ENCODE measurements around the gene ZIC4.

Gene ZIC4

DNA sequence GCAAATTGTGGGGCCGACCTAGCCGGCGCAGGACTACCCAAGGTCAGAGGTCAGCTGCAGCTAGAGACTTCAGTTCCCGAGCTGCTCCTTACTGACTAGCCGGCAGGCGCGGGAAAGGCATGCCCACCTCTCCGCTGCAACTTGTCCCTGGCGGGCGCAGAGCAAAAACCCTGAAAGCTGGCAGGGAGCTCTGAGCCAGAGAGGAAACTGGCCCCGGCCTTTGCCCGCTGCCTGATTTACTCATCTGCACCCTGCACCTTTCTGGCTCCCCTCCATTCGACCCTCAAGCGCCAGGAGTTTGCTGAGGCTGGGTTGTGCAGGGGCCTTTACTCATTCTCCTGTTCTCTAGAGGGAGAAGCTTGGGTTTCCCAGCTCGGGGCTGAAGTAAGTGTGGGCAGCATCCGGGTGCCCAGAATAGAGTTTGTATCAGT lies 1.5 kb downstream of the ZIC4 start:
- no peak for DNase-seq (ENCODE audit: low spot score)

DNA sequence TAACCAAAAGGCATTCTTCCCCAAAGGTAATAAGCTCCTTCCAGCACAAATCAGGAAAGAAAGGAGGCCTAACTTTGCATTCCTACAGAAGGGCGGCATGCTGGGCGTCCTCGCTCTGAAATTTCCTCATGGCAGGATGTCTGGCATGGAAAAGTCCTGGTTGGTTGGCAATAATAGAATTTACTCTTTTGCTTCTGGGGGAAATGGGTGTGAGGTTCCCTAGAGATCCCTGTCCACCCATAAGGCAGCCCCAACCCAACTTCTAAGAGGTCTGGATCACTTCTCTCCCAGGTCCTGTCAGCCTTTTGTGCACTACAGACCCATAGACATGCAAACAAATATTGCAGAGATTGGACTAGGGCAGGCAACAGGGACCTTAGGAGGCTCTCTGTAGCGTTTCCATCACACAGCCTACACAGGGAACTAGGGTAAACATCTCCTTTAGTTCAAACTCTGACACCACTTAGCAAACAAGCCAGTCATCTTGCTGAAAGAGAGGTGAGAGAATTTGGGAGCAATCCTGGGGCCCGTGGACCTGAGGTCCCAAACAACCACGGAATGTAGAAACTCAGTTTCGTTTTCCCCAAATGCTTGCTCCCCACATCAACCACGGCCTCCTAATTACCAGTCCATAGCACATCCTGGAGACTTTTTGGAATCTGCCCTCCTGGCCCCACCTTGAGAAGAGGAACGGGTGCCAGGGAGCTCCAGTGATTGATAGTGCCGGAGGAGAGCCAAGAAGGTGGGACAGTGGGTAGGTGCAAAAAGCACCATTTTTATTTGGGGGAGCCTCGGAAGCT lies 2.1 kb downstream of the ZIC4 start:
- DNase-seq (ENCODE audit: low spot score), result no peak

DNA sequence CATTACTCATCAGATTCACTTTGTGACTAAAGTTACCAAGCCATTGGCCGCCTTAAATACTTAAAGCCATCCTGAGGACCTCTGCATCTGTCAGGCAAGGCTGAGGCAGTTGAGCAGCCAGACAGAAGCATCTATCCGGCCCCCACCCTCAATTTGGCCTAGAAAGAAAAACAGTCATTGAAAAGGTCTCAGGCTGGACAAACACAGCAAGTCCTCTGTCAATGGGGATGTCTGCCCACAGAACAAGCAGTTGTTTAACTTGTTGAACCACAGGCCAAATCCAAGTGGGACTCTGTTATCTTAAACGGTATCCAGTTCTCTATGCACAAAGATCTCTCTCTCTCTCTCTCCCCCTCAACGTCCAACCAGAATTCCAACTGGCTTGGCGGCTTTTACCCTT lies 2.8 kb downstream of the ZIC4 start:
- no peak for DNase-seq (ENCODE audit: low spot score)

DNA sequence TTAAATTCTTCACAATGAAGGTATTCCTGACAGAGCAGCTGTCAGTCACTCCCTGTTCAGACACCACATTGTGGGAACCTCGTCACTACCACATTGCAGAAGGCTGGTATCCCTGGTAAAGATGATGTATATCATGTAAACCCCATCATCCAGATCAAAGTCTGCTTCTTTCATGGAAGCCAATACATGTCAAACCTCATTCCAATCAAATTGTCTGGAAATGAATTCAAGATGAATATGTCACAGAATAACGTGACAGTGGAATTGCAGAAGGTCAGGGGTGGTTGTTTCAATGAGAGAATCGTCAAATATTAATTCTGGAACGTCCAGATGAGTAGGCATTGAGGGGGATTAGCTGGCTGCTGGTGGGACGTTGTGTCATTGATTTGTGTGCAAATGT lies 4.2 kb downstream of the ZIC4 start:
- no peak for DNase-seq (ENCODE audit: low spot score)

DNA sequence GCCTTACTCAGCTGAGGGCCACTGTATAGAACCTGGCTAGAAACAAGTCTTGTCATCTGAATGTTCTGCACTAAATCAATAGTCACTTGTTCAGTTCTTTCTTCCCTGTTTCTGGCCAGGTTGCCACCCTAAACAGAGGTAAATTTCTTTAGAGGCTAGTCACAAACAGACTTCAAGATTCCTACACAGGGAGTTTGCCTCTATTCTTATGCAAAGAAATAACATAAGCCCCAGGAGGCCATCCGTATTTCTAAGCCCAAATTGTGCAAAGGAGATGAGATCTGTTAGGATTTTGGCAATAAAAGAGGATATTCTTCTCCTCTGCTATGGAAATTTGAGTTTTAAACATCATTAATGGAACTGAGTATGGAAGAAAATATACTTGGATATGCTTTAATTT lies 4.9 kb downstream of the ZIC4 start:
- DNase-seq (ENCODE audit: low spot score), result no peak

DNA sequence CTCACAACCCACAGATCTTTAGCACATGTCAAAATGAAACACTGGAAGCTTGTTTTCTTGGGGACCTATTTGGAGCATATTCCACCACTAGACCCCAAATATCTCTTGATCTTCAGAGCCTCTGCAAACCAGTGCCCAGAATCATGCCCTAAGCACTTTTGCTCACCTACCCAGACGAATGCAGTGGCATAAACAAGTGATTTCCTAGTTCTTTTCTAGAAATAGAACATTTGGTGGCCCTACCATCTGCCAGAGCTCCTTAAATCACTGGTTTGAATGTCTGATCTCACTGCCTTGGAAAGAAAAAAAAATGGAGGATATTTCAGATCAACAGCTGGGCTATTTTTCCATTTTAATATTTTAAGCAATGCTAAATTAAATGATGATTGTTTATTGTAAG lies 5.3 kb downstream of the ZIC4 start:
- DNase-seq (ENCODE audit: low spot score), result no peak

DNA sequence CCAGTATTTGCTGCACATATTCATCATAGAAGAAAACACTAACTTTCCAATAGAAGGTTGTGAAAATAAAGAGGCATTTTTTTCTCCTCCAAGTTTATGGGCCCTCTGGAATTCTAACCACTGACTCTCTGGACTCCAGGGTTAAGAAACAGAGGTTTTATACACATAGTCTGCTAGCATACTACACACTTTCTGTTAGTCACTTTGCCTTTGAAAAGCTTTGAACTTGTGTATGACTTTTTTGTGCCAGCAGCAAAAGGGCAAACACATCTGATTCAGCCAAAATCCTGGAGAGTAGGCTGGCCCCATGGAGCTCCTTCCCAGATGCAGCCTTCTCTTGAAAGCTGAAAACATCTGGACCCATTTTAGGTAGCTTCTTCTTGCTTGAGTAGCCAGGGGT lies 6.2 kb downstream of the ZIC4 start:
- DNase-seq (ENCODE audit: low spot score), result no peak

DNA sequence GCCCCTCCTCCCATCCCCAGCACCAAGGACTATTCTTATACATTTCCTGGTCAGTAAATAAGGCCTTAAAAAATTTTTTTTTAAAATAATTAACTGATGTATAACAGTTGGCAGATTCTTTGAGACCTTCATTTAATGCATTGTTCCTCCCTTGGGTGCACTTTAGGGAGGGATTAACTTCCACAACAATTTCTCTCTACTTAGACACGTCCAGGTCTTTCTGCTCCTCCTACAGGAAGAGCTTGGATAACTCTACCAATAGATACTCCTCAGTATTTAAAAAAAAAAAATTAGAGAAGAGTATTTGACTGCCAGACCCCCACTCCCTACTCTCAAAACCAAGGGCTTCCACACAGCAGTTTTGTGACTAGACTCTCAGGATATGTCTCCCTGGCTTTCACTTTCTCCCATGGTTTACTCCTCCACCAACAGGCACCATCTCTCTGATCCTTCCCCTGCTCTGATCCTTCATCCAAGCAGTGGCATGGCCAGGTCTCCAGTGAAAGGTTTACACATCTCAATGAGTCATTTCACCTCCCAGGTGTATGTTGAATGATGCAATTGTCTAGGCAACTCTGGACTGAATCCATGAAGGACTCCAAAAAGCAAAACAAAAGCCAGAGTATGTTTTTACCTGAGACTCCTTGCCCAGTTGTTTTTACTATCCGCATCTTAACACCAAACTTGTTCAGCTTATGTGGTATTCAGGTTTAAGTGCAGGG lies 7.4 kb downstream of the ZIC4 start:
- DNase-seq (ENCODE audit: low spot score), result peak; percentile 46

DNA sequence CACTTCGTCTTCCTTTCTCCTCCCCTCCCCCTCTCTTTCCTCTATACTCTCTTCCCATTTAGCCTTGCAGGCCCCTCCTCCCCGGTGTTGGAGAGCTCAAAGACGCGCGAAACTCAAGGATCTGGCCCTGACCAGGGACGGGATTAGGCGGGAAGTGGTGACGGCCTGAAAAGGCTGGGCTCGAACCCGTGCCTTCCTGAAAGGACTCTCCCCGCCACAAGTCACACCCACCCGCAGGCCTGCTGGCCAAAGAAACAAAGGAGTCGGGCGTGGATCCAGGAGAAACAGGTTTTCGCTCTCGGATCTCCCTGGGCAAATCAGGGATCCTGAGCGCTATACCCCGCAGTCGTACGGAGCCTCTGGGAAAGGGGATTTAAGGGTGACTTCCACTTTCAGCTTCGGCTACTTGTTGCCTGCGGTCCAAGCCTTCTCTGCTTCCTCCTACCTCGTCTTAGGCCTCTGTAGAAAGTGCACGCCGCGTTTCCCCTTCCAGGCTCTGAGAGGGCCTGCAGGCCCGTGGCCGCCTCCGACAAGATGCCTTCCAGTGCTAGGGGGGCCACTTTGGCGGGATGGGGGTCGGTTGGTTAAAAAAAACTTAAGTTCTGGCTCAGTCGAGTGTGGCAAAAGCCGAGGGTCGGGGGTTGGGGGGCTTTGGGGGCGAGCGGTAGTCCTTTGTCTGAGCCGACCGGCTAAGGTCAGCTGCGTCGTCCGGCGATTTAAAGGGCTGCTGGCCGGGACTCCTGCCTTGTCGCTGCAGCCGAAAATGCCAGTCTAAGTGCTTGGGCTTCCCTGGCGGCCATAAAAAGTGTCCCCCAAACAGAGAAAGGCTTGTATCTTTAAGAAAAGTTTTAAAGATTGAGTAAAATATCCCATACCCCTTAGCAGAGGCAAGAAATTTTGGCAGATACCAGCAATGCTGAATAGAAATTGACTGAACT lies 8.2 kb downstream of the ZIC4 start:
- no peak for DNase-seq (ENCODE audit: low spot score)

DNA sequence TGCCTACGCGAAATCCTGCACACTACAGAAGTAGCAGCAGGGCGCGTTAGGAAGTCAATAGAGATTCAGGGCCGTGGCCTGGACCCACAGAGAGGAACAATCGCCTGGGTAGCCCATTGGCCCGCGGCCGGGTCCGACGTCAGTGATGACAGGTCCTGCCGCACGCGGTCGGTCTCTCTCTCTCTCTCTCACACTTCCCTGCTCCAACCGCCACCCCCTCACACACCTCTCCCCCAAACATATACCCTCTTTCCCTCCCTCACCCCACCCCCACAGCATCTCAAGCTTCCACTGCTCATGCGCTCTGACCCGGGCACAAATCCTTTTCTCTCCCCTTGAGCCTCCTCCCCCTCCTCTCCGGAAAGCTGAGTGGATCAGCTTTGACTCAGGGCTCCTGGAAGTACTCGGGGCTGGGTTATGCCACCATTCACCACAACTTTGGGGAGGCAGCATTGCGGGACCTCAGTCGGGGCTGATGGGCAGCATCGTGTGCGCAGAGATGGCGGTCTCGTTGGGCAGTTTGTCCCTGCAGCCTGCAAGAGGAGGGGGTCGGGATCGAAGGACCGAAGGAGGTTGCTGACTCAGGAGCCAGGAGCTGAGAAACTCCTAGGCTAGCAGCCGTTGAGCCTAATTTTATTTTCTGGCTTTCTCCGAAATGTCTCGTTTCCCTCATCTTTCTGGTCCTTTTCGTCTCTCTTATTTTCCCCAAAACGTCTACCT lies 9.0 kb downstream of the ZIC4 start:
- DNase-seq (ENCODE audit: low spot score), result no peak

DNA sequence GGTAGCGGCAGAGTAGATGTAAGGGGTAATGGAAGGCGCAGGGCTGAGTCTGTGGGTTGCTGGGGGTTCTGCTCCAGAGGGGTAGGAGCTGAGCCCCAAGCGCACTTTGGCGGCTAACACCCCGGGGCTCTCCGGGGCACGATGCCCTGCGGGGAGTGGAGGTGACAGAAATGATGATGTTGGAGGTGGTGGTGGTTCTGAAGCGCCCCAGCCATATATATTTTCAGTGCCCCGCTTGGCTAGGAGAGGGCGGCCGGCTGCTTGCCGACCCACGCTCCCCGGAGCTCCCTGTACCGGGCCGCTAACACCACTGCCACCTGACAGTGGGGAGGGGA lies 9.7 kb downstream of the ZIC4 start:
- DNase-seq (ENCODE audit: low spot score), result no peak

DNA sequence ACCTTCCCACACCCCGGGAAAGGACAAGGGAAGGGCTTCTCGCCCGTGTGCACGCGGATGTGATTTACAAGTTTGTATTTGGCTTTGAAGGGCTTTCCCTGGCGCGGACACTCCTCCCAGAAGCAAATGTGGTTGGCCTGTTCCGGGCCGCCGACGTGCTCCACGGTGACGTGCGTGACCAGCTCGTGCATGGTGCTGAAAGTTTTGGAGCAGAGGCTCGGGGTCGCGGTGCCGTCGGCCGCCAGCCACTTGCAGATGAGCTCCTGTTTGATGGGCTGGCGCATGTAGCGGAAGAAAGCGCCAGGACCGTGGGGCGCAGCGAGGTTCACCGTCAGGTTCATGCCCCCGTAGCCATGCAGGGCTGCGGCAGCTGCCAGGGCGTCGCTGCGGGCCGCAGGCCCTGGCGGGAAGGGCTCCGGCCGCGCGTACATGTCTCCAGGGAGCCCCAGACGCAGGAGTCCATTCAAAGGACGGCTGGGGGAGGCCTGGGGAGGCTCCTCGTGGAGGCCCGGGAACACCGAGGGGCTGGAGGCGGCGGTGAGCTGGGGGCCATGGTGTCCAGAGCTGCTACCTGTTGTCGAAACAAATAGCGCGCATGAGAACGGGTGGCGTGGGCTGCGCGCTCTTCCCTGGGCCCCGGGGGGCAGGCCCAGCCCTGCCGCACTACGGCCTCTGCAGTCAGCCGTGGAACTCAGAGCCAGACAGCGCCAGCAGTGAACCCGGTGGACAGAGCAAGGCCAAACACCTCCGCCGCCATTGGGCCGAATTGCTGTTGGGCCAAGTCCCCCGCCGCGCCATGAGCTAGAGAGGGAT lies 10.2 kb downstream of the ZIC4 start:
- no peak for DNase-seq (ENCODE audit: low spot score)

DNA sequence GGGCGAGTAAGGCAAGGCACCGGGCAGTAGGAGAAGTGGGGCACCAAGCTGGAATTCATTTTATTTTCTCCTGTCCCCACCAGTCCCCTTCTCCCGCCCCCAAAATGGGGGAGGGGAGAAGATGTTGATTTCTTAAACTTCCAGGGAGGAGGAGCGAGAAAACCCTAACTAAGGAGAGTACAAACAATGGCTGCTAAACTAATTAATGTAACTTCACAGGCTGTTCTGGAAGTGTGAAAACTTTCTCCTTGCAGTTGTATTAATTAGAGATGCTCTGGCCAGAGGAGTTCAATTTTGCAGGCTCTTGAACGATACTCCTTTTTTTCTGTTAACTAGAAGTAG lies 11.5 kb downstream of the ZIC4 start:
- DNase-seq (ENCODE audit: low spot score), result no peak

DNA sequence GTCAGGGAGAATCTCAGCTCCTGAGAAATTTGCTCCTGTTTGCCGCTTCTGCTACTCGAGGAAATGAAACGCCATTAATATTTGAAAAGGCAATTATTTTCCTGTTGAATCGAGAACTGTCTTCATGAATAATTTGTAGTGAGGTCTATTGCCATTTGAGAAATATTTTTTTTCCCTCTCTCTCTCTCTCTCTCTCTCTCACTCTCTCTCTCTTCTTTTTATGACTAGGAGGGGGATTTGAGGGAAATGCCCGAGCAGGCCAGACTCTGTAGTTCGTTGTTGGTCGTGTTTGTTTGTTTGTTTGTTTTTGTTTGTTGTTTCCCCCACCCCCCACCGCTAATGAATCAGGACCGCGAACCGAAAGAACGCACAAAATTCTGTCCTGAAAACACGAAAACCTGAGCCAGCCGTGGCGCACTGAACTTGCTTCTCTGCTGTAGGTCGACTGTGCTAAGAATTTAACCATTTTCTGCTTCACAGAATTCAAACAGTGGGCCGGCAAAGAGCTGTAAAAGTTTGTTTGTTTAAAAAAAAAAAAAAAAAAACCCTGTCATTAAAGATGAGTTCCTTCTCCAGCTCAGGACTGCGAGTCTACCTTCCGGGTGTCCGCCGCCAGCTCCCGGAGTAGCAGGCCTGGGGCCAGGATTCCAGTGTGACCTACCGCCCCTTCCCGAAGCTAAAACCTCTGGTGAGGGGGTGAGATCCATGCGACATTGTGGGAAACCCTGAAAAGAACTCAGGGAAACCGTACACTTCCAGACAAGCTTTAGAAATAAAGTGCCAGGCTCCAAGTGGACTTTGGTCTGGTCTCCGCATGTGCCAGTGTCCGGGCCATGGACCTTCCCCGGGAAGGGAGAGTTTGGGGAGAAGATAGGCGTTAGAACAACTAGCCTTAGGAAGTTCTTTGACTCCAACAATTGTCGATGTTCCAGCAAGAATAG lies 12.1 kb downstream of the ZIC4 start:
- DNase-seq (ENCODE audit: low spot score), result no peak

DNA sequence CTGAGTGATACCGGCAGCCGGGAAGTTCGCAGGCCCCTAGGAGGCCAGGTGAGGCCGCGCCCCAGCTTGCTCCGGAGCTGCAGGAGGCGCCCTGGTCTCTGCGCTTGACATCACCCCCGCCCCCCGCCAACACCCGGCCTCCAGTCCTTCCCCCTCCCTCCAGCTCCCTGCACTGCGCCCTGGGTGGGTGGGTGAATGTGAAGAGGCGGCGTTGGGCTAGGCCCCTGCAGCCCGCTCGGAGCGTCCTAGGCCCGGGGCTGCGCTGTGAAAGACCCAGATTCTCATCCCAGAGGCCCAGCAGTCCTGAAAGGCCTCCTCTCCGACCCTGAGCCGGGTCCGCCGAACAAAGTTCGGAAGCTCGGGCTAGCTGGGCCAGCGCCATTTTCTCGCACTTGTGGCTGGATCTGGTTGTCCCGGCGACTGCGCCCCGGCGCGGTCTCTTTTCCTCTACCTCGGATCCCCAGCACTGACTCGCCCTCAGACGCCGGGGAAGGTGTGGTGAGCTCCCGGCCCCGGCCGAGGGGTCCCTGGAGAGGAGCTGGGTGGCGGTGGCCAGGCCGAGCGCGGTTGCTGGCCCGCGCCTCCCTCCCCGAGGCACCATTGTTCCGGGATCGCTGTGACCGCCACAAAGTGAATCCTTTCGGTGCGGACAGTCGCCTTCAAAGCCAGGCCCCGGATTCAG lies 12.9 kb downstream of the ZIC4 start:
- DNase-seq (ENCODE audit: low spot score), result no peak

DNA sequence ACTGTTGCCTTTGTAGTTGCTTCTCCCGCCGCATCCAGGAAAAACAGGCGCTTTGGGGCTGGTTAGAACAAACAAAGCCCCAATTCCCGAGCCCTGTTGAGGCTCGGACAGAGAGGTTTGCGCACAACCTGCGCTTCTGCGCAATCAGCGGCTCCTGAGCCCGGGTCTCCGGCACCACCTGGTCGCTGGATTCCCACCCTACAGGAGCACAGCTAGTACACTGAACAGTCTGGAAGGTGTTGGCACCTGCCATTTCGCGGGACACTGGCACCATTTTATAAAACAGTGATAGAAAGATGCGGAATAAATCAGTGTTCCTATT lies 13.8 kb downstream of the ZIC4 start:
- no peak for DNase-seq (ENCODE audit: low spot score)

DNA sequence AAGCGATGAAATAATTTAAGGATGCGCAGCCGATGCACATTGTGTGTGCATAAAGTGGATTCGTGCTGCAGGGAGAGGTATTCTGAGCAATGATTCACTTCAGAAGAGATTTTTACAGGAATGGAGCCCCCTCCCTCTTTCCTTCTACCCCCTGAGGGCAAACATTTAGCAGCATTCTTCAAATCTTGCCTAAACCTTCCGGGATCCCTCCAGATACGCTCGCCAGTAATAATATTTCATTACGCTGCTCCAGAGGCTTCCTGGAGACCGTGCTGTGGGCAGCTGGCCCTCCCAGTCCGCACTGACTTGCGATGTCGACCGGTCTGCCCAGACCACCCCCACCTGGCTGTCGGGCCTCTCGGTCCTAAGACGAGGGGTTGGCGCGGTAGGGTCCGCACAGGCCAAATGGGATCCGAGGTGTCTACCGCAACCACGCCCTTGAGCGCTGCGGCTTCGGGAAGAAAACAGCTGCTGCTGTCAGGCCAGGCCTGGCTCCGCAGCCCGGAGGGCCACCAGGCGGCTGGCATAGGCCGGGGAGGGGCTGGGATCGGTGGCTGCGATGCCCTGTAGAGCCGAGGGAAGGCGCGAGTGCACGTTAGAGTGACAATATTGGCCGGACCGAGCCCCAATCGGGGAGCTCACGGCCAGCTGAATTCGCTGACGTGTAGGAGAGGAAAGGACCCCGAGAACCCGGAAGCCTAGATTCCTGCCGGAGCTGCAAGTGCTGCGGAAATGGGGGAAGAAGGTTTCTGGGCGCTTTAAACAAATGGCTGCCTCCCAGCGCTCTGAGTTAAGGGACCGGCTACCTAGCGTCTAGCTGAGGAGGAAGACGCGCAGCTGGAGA lies 14.3 kb downstream of the ZIC4 start:
- no peak for DNase-seq (ENCODE audit: low spot score)

DNA sequence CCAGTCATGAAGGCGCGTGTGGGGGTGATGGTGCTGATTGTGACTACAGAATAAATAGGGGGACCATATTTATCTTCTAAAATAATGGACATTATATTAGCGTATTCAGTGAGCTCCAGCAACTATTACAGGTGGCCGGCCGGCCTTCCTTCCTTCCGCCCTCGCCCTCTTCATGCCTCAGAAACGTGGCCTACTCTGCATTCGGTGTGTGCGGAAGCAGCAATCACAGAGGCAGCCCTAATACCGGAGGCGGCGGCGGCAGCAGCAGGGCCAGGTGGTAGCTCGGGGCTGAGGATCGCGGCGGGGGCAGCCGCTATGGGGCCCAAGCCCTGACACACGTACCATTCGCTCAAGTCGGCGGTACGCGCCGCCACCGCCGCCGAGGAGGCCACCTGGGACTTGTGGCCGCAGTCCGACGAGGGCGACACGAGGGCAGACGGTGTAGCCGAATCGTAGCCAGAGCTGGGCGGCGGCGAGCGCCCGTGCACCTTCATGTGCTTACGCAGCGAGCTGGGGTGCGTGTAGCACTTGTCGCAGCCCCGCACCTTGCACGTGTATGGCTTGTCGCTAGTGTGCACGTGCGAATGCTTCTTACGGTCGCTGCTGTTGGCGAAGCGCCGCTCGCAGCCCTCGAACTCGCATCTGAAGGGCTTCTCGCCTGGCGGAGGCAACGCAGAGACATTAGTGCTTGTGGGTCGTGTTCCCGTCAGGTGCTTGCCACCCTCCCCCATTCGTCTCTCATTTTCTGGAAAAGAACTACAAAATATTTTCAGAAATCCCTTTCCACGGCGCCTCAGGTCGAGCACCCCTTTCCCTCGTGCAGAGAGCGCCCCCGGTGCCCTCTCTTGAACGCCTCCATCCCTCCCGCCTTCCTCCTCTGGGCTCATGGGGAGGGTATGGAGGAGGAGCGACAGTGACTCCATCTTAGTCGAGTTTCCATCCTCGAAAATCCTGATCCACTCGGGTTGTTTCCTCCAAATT lies 15.5 kb downstream of the ZIC4 start:
- no peak for DNase-seq (ENCODE audit: low spot score)
